Activated CD4-positive, alpha-beta T cell treated with anti-CD3 and anti-CD28 coated beads, Interleukin-10, Interleukin-2, amounts not matched to agents 100 ng/mL and 50 ng/mL, durations not matched to agents 16 hours and 8 hours (primary cell): Measurements from ENCODE around the gene HSPA14.
"Not testable (repeated sequence)": the region's sequence is repeated elsewhere in the genome, so short reads cannot be mapped to it uniquely, and the experiment has no call there.

Source experiments
- DNase-seq: peaks from one replicate; pipeline ENCODE4 v3.0.0-alpha.2; 2020

HSPA14 gene

GRCh38 chr10:14838582-14839304, 637 bp downstream of the HSPA14 start:
- DNase-seq = peak; percentile 28

- peak; percentile 13 for DNase-seq
Observed at GRCh38 chr10:14839305-14839695, 1.2 kb downstream of the HSPA14 start.

GRCh38 chr10:14840178-14840577, 2.1 kb downstream of the HSPA14 start:
- no peak for DNase-seq

DNA sequence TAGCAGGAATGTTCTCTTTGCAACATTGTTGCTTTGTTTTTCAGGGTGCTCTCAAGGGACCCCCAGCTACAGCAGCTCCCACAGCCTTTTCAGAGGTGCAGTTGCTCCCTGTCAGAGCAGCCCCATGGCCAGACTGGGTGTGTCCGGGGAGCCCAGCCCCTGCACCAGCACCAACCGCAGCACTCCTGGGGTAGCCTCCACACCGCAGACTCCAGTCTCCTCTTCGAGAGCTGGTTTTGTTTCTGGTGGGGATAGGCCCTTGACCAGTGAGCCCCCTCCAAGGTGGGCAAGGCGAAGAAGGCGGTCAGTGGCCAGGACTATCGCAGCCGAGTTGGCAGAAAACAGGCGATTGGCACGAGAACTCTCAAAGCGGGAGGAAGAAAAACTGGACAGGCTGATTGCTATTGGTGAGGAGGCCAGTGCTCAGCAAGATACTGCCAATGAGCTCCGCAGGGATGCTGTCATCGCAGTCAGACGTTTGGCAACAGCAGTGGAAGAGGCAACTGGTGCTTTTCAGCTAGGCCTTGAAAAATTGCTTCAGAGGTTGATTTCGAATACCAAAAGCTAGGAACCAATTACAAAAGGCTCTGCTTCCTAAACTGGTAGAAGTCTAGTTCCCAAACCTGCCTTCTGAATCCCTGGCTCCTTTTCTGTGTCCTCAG, 5.4 kb downstream of the HSPA14 start:
- no peak for DNase-seq

GRCh38 chr10:14844948-14845347, 6.8 kb downstream of the HSPA14 start:
- no peak for DNase-seq

GRCh38 chr10:14852236-14852635, 14.1 kb downstream of the HSPA14 start:
- no peak for DNase-seq

DNA sequence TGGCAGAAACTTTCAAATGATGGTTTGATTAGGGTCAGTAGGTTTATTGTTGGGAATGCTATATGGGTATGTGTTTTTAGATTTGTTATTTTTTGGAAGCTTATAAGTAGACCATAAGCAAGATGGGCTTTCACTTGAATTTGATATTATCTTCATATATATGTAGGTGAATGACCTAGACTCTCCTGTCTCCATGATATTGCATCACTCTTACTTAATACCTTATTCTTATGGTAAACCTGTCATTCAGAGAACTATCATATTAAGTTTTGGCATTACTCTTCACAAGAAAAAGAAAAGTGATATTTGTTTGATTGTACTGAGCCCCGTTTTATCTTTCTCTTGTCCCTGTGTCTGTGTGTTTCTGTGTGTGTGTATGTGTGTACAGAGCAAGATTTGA, 17.3 kb downstream of the HSPA14 start:
- no peak for DNase-seq

- no peak for DNase-seq
Observed at GRCh38 chr10:14858338-14858960, 20.3 kb downstream of the HSPA14 start.

DNA sequence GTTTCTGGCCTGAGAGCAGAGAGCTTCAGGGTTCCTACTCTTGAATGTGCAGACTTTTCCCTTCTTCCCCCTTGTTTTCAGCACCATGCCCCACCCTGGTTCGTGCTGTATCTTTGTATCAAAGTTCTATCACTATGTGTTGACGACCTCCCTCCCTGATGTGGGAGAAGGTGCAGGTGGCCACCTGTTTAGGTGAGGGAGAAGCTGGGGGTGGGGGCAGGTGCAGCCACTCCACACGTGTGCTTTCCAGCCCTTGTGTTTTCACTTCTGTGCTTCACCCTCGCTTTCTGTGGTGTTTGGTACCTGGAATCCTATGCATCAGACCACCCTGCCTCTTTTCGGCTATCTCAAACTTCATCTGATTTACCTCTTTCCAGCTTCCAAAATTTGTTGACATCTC, 20.9 kb downstream of the HSPA14 start:
- no peak for DNase-seq

DNA sequence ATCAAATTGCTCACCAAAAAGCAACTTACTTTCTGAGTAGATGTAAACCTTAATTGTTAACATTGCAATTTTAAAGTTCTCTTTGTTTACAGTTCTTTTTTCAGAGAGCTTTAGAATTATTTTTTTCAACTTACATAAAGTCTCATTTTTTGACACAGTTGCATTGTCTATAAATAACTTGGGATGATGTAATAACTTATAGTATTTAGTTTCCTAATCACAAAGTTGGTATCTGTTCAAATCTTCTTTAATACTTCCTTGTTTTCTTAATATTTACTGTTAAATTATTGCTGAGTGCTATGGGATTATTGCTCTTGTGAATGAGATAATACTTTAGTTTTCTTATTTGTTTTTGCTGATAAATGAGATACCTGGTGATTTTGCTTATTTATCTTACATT, 21.7 kb downstream of the HSPA14 start:
- DNase-seq = no peak

DNA sequence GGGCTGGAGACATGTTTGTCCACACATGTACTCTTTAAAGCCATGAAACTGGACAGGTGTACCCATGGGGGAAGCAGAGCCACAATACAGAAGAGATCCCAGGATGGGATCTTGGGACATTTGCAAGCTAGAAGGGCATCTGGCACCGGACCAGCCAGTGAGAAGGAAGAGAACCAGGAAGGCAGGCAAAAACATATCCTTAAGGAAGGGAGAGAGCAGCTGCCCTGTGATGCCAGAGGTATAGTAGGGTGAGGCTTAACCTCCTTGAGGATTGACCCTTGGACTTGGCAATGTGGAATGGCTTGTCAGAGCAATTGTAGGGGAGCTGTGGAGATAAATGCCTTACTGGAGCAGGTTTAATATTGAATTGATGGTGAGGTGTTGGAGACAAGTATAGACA, 22.7 kb downstream of the HSPA14 start:
- no peak for DNase-seq

DNA sequence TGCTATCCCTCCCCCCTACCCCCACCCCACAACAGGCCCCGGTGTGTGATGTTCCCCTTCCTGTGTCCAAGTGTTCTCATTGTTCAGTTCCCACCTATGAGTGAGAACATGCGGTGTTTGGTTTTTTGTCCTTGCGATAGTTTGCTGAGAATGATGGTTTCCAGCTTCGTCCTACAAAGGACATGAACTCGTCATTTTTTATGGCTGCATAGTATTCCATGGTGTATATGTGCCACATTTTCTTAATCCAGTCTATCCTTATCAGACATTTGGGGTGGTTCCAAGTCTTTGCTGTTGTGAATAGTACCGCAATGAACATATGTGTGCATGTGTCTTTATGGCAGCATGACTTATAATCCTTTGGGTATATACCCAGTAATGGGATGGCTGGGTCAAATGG, 26.4 kb downstream of the HSPA14 start:
- not testable (repeated sequence) for DNase-seq

DNA sequence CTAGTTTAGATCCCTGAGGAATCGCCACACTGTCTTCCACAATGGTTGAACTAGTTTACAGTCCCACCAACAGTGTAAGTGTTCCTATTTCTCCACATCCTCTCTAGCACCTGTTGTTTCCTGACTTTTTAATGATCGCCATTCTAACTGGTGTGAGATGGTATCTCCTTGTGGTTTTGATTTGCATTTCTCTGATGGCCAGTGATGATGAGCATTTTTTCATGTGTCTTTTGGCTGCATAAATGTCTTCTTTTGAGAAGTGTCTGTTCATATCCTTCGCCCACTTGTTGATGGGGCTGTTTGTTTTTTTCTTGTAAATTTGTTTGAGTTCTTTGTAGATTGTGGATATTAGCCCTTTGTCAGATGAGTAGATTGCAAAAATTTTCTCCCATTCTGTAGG, 26.8 kb downstream of the HSPA14 start:
- DNase-seq = not testable (repeated sequence)

GRCh38 chr10:14873090-14873760, 35.1 kb downstream of the HSPA14 start:
- peak; percentile 34 for DNase-seq

GRCh38 chr10:14875941-14876340, 37.8 kb downstream of the HSPA14 start:
- DNase-seq = no peak

GRCh38 chr10:14876764-14877163, 38.7 kb downstream of the HSPA14 start:
- no peak for DNase-seq

- peak; percentile 98 for DNase-seq
Observed at GRCh38 chr10:14878266-14879123, 40.4 kb downstream of the HSPA14 start, which contains the start of gene SUV39H2. Gene SUV39H2, plus strand, starts transcription at chr10:14878866. Its CDS starts 23 bp downstream, at chr10:14878889.

DNA sequence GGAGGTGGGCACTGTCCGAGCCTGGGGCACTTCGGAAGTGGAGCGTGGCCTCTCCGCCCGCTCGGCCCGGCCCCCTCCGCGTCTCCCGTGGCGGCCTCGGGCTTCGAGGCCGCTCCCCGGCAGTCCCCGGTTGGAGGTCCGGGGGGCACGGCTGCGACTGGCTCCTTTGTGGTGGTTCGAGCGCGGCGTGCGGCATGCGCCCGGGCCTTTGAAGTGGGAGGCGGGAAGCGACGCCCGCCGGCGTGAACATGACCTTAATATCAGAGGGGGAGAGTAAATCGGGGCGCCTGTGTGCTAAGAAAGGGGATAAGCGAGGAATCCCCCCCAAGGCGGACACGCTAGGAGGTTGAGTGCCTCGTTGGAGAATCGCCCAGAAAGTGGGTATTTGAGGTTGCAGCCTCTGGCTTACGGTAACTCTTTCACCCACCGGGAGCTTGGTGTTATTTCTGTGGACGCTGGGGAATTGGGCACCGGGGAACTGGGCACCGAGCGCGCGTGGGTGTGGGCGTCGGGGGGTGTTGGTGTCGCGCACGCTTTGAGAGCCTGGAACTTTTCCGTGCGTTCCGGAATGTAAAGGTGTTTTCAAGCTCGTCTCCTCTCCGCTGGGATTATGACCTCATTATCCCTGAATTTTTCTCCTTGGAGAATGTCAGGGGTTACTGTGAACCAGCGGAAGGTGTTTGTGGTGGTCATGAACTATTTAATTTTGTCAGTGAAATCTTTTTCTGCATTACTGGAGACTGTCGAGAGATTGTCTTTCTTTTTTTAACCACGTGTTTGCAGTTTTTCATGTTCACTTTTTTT, 41.2 kb downstream of the HSPA14 start:
- DNase-seq = peak; percentile 44

- peak; percentile 15 for DNase-seq
Observed at GRCh38 chr10:14879928-14880193, 41.8 kb downstream of the HSPA14 start.

DNA sequence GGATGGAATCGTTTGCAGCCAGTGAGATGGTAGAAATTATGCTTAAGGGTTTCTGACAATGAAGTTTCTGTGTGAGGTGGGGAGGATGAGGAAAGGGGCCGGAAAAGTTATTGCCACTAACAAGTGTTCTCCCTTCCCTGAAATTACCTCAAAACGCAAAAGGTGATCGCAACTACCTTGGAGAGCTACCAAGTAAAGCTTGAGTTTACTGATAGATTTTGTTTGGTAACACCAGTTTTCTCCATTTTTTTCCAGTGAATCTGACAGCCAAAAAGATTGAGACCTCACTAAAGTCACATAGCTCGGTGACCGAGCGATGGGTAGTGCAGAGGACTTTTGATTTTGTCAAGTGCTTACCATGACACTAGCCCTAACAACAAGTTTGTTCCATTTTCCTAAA, 42.1 kb downstream of the HSPA14 start:
- DNase-seq = no peak

DNA sequence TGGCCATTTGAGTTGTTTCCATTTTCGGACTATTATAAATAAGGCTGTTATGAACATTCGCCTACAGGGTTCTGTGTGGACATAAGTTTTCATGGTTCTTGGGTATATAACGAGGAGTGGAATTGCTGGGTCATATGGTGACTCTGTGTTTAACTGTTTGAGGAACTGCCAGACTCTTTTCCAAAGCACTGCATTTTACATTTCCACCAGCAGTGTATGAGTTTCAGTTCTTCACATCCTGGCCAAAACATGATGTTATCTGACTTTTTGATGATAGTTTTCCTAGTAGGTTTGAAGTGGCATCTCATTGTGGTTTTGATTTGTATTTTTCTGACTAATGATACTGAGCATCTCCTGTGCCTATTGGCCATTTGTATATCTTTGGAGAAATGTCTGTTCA, 46.0 kb downstream of the HSPA14 start:
- peak; percentile 62 for DNase-seq

GRCh38 chr10:14889318-14889717, 51.2 kb downstream of the HSPA14 start:
- no peak for DNase-seq
